Heart right ventricle (tissue), 16 donors: ENCODE data around the gene GPATCH8. TPM values are rescaled to one million over a fixed set of nuclear protein-coding genes. Genes with fewer than 3 reads are reported as not detected.

Source experiments
- ATAC-seq, 8 donors: fragments of 200-7000 bp; cut with Tn5 transposase; one replicate each; pipeline ENCODE4 v1.9.1; 2020; ENCODE audit warnings: mild to moderate bottlenecking in 8 of 8, moderate library complexity in 8 of 8, moderate number of reproducible peaks in 1 of 8
- DNase-seq, 2 donors: peaks; one replicate each; pipeline ENCODE4 v3.0.0-alpha.2; 2020
- H3K27ac ChIP-seq, 10 donors: fragments of 200-600 bp; sonication (generic) in 2 of 10; one replicate each; pipeline versions ENCODE4 v1.5.0 to v1.8.0; 2020 to 2022; ENCODE audit warnings: mild to moderate bottlenecking in 3 of 10
- H3K27me3 ChIP-seq, 7 donors: fragments of 200-600 bp; one replicate each; pipeline ENCODE4 v1.8.0; 2021 to 2022; ENCODE audit warnings: mild to moderate bottlenecking in 2 of 7
- H3K36me3 ChIP-seq, 9 donors: fragments of 200-600 bp; sonication (generic) in 1 of 9; one replicate each; pipeline versions ENCODE4 v1.5.0 to v1.8.0; 2020 to 2022; ENCODE audit warnings: mild to moderate bottlenecking in 2 of 9
- H3K4me1 ChIP-seq, 9 donors: fragments of 200-600 bp; sonication (generic) in 1 of 9; one replicate each; pipeline versions ENCODE4 v1.5.0 to v1.8.0; 2020 to 2022; ENCODE audit warnings: mild to moderate bottlenecking in 4 of 9
- H3K4me3 ChIP-seq, 10 donors: fragments of 200-600 bp; sonication (generic) in 2 of 10; one replicate each; pipeline versions ENCODE4 v1.5.0 to v1.8.0; 2020 to 2022; ENCODE audit warnings: mild to moderate bottlenecking in 7 of 10, moderate library complexity in 2 of 10
- H3K9me3 ChIP-seq, 11 donors: fragments of 200-600 bp in 10 of 11; sonication (generic) in 2 of 11; one replicate each; pipeline versions ENCODE4 v1.5.0 to v1.8.0; 2013 to 2022; ENCODE audit warnings: mild to moderate bottlenecking in 2 of 11, control low read depth in 1 of 11, moderate library complexity in 1 of 11
- CTCF ChIP-seq, 9 donors: fragments of 200-600 bp; sonication (generic) in 2 of 9; IDR thresholded peaks; one replicate each; pipeline versions ENCODE4 v1.5.0 to v1.8.0; 2021 to 2022; ENCODE audit warnings: antibody characterized with exemption in 9 of 9, mild to moderate bottlenecking in 5 of 9, moderate library complexity in 1 of 9
- WGBS, 2 donors: extraction: QIAGEN DNeasy Blood & Tissue Kit; methylation state at CpG; one replicate each; pipeline ENCODE4 v1.1.7; 2013; ENCODE audit warnings: inconsistent platforms in 1 of 2; 5-methylcytosine and 5-hydroxymethylcytosine counted together
- intact Hi-C, 10 donors: fragments of 100-400 bp; cut with DNase I; formaldehyde crosslinking; loops; one replicate each; pipeline versions ENCODE4 v1.11.1 to v1.14.2; 2022
- polyA plus RNA-seq, 2 donors: library from polyadenylated mRNA; stranded (reverse); fragments of 200-250 nt; gene quantifications; one replicate each; pipeline ENCODE4 v1.2.3, GENCODE V29; 2013
- total RNA-seq, 10 donors: library from RNA; stranded (reverse); fragmentation: NEBNext Ultra II Directional in 3 of 10; extraction: Animal tissue kit (Norgen Biotek cat#: 25700) in 3 of 10; gene quantifications; one replicate each; pipeline versions ENCODE4 v1.2.1 to v1.2.4, GENCODE V29; 2021 to 2023
- donor health status: Arrhythmogenic right ventricular cardiomyopathy.
- donor health status: ischemic (EF 13 %, LVEDD 7.1; RV severe dilation, severe dysfunction).
- donor health status: healthy with polysubstance abuse.
- donor health status: DM: no; HTN: yes; CAD: no.
- donor health status: DM: no; HTN: no; CAD: no.
- donor health status: ischemic (EF 25% LVEDD 6.9; RV normal size, moderate dysfunction).
- donor health status: ischemic (EF 25% LVEDD 5.7; RV mildly dilated, moderate dysfunction).
- donor health status: healthy.
- donor health status: DM: yes; HTN: yes; CAD: no.
- donor health status: Ischemic cardiomyopathy.
- donor health status: ischemic (EF 35%, LVEDD 5.7; RV mildly dilated, moderate dysfunction).
- donor health status: nonischemic (EF 11% LVEDD 7.7; RV severe dilation, severe dysfunction).
- donor health status: DM: yes; HTN: yes; CAD: no.
- donor health status: PGD.
- donor health status: ischemic (EF 29% LVEDD 5.4; RV normal size, mild dysfunction).
- donor health status: nonischemic (EF 23%, LVEDD 6.1; RV moderate dilation, normal function).

The GPATCH8 gene
- total and polyA plus RNA-seq, 12 donors, result 5.8 to 25.1 (median 22.0) TPM

GRCh38 chr17:44548376-44549230 lies 45.4 kb upstream of the GPATCH8 start:
- Histone ChIP-seq H3K27me3 (peaks cover 0 to 13% (median 11%) of the 10 kb centered on the region in 7 donors), H3K36me3 (no peaks in the 10 kb centered on the region), H3K9me3 (no peaks in the 10 kb centered on the region), H3K4me1 (peaks cover 0 to 33% (median 0%) of the 10 kb centered on the region in 9 donors), H3K27ac (peak overlapping the region in 1 of 10 donors; percentile 89), H3K4me3 (no peak overlapping the region)
- WGBS, 2 donors, result 70 to 82% methylated on average over 3 of the region's 3 CpGs
- DNase-seq (no peak), ATAC-seq (no peak)
- intact Hi-C loops, result no loop called here
- TF ChIP-seq CTCF (IDR thresholded peaks at IDR 0.05), result no peak

- Histone ChIP-seq H3K4me3 (peak overlapping the region in 1 of 10 donors; percentile 27), H3K36me3 (no peaks in the 10 kb centered on the region), H3K27ac (peak overlapping the region in 4 of 10 donors; percentile 0 to 89 (median 18)), H3K9me3 (no peaks in the 10 kb centered on the region), H3K27me3 (peaks cover 0 to 15% (median 11%) of the 10 kb centered on the region in 7 donors), H3K4me1 (peaks cover 0 to 37% (median 0%) of the 10 kb centered on the region in 9 donors)
- intact Hi-C loops, result no loop called here
- no peak for TF ChIP-seq CTCF (IDR thresholded peaks at IDR 0.05)
- WGBS, 2 donors, result 71 to 84% methylated on average over 4 of the region's 4 CpGs
- peak in 6 of 8 donors; percentile 43 to 70 (median 52) for ATAC-seq
- DNase-seq, result peak; percentile 16 to 17
Measured at GRCh38 chr17:44547625-44548267, 44.5 kb upstream of the GPATCH8 start.

GRCh38 chr17:44546671-44547606 lies 43.7 kb upstream of the GPATCH8 start:
- 57 to 58% methylated on average over 4 of the region's 4 CpGs for WGBS, 2 donors
- H3K27ac ChIP-seq, result peak overlapping the region in 4 of 10 donors; percentile 0 to 89 (median 18)

More at GRCh38 chr17:44546671-44547606, 43.7 kb upstream of the GPATCH8 start:
- Histone ChIP-seq H3K4me3 (peak overlapping the region in 1 of 10 donors; percentile 27), H3K27me3 (peaks cover 0 to 19% (median 13%) of the 10 kb centered on the region in 7 donors), H3K9me3 (no peaks in the 10 kb centered on the region), H3K4me1 (peaks cover 0 to 37% (median 0%) of the 10 kb centered on the region in 9 donors), H3K36me3 (no peaks in the 10 kb centered on the region)
- no peak for TF ChIP-seq CTCF (IDR thresholded peaks at IDR 0.05)
- intact Hi-C loops, result no loop called here
- ATAC-seq (no peak), DNase-seq (no peak)
